Stimulated activated CD4-positive, alpha-beta T cell treated with anti-CD3 and anti-CD28 coated beads, Interleukin-12 subunit alpha, Interleukin-12 subunit beta, amount 100 ng/mL, for 4 hours (primary cell): ENCODE measurements around the gene FCRLB.
"Not testable (repeated sequence)": the region's sequence is repeated elsewhere in the genome, so short reads cannot be mapped to it uniquely, and the experiment has no call there.

Experiments used
- DNase-seq: peaks from one replicate; pipeline ENCODE4 v3.0.0-alpha.2; 2020

The FCRLB gene

DNA sequence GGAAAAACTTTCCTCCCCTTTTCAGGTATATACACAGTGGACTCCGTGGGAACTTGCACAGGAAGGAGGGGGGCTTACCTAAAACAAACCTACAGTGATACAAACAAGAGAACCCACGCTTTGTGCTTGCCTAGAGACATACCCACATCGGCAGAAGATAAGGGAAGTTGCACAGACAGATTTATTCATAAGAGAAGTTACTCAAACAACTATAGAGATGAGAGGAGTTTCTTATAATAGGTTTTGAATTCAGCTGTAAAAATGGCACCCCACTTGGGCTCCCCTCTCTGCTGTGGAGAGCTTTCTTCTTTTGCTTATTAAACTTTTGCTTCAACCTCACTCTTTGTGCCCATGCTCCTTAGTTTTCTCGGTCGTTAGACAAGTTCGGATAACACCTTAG is 26.5 kb downstream of the FCRLB start:
- no peak for DNase-seq

DNA sequence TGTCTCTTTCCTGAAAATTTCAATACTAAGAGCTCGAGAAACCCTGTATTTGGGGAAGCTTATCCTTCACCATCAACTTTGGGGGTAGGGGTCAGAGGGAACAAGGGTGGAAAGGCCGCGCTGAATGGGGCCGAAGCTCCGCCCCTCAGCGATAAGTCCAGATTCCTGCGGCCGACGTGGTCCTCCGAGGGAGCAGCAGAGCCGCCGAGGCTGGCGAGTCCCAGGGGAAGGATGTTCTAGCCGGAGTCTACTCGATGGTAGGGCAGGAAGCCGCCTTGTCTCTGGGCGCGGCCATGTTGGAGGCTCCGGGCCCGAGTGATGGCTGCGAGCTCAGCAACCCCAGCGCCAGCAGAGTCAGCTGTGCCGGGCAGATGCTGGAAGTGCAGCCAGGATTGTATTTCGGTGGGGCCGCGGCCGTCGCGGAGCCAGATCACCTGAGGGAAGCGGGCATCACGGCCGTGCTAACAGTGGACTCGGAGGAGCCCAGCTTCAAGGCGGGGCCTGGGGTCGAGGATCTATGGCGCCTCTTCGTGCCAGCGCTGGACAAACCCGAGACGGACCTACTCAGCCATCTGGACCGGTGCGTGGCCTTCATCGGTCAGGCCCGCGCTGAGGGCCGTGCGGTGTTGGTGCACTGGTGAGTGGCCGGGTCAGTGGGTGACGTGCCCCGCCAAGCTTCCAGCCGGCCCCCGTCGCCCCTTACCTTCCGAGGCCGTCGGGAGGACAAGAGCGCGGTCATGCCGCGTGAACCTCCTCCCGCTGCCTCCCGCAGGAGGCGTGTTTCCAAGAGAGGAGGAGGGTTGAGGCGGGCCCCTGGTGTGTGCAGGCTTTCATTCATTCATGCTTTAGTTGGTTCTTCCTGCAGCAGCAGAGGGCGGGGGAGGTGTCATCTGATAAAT is 28.4 kb downstream of the FCRLB start, which contains the start of gene DUSP12:
Gene DUSP12 (plus strand): TSS at position 278 of the 899 bp plus-strand sequence. CDS start 16 bp downstream, at position 294.
- DNase-seq = peak; percentile 82

DNA sequence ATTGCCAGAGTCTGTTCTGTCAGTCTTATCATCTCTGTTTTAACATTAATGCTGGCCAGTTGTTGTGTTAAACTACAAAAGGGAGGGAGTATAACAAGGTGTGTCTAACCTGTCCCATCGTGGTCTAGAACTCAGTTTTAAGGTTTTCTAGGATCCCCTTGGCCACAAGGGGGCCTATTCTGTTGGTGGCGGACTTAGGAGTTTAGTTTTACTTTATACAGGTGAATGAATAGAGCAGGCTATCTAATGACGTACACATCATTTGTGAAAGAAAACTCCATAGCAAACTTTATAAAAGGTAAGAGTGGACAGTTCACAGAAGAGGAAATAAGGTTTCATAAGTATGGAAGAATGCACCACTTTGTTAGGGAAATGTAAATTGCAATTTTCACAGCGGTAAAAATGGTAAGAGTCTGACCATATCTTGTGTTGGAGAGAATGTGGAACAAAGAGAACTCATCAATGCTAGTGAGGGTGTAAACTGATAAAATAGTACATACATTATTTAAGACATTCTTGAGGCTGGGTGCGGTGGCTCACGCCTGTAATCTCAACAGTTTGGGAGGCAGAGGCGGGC is 42.3 kb downstream of the FCRLB start:
- DNase-seq = no peak

DNA sequence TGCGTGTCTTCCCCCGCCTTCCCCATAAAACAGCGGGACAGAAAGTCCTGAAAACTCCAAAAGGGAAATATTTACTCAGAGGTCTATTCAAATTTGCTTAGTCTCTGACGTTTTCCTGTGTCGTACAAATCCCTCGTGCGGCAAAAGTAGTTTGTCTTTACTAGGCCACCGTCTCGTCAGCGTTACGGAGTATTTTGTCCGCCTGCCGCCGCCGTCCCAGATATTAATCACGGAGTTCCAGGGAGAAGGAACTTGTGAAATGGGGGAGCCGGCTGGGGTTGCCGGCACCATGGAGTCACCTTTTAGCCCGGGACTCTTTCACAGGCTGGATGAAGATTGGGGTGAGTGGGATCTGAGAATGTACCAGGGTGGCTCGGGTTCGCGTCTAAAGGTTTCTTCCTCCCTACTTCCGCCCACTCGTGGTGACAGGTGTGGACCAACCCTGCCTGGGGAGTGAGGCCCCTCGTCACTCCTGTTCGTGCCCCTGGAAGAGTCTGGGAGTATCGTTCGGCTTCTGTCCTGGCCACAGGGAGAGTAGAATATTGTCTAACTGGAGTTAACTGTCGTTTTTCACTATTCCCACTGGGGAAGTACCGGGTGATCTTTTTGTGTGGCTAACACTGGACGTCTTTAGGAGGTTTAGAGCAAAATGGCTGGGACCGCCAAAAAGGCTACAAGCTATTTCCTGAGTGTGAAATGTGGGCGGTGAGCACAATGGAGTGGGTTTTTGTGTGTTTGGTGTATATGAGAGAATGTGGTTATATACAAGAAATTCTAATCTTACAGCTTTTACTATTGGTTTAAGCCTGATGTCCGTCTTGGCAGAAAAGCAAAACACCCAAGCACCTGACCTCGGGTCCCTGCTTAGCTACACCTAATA is 45.0 kb downstream of the FCRLB start, which contains the start of gene ATF6:
Gene ATF6 (plus strand): TSS at position 219 of the 880 bp plus-strand sequence. CDS start 41 bp downstream, at position 260.
- peak; percentile 72 for DNase-seq

DNA sequence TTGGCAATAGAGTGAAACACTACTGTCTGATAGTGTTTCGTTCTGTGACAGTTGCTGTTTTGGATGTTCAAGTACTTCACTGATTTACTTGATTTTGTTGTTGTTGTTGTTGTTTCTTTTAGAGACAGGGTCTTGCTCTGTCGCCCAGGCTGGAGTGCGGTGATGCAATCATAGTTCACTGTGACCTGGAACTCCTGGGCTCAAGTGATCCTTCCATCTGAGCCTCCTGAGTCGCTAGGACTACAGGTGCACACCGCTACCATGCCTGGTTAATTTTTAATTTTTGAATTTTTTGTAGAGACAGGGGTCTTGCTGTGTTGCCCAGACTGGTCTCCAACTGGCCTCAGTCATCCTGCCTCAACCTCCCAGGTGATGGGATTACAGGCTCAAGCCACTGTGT is 47.1 kb downstream of the FCRLB start:
- no peak for DNase-seq

DNA sequence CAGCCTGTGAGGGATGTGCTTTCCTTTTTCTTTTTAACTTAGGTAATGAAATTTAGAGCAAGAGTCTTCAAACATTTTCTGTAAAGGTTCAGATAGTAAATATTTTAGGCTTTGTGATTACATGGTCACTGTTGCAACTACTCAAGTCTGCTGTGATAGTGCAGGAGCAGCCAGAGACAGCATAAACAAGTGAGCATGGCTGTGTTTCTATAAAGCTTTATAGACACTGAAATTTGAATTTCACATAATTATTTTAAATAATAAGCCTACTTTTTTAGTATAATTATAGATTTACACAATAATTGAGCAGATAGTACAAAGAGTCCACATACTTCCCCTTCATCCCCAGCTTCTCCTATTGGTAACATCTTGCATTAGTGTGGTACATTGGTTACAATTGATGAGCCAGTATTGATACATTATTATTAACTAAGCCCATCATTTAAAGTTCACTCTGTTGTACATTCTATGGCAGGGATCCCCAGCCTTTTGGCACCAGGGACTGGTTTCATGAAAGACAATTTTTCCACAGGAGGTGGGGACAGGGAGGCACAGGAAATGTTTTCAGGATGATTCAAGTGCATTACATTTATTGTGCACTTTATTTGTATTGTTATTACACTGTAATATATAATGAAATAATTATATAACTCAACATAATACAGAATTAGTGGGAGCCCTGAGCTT is 47.8 kb downstream of the FCRLB start:
- no peak for DNase-seq

DNA sequence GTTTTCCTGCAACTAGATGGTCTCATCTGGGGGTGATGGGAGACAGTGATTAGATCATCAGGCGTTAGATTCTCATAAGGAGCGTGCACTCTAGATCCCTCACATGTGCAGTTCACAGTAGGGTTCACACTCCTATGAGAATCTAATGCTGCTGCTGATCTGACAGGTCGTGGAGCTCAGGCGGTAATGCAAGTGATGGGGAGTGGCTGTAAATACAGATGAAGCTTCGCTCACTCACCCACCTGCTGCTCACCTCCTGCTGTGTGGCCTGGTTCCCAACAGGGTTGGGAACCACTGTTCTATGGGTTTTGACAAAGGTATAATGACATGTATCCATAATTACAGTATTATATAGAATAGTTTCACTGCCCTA is 48.3 kb downstream of the FCRLB start:
- not testable (repeated sequence) for DNase-seq

DNA sequence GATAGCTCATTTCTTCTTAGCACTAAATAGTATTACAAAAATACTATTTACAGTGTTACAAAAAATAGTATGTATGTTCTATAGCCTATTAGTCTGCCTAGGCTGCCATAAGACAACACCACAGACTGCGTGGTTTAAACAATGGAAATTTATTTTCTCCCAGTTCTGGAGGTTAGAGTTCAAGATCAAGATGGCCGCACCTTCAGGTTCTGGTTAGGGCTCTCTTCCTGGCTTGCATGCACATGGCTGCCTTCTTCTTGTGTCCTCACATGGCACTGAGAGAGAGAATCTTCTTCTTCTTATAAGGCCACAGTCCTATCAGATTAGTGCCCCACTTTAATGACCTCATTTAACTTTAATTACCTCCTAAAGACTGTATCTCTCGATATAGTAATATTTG is 48.9 kb downstream of the FCRLB start:
- no peak for DNase-seq

DNA sequence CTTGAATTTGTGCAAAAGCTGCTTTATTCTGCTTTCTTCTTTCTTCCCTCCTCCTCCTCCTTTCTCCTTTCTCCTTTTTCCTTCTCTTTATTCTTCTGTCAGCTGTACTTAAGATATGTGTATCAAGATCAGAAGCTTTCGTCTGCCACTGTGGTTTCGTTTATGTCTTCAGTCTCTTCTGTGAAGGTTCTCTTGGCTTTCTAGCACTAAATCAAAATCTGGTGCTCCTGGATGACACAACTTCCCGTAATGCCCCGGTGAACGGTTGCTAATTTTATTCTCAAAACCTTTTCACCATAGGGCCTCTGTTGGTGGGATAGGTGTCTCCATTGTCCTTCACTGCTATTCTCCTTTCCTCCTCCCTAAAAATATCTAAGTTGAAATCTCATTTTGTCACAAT is 49.8 kb downstream of the FCRLB start:
- no peak for DNase-seq

DNA sequence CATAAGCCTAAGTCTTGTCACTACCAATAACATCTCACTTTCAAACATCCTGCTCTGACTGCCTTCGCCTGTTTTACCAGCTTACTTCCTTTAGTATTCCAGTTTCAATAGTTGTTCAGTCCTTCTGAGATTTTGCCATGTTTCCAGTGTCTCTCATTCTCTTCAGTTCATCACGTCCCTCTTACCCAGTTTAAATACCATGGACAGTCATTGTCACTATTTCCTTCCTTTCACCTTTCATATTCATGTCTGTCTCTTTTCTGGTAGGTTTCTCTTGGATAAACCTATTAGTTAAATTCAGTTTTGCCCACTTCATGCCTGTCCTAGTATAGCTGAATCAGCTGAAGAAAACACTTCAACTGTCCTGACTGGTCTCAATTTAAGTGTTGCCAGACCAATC is 50.6 kb downstream of the FCRLB start:
- no peak for DNase-seq

DNA sequence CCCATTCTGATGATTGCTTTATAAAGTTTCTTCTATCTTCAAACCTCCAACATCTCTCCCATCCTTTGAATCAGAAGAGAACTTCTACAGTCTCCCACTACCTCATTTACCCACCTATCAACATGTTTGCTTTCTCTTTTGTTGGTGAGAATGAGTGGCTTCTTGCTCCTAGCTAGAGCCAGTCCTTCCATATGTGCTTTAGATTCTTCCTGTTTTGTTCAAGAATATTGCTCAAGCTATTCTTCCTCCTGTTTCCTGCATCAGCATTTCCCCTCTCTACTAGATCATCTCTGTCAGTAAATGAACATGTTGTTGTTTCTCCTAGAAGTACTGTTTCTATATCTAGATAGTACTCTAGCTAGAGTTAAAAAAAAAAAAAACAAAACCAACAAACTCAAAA is 51.1 kb downstream of the FCRLB start:
- no peak for DNase-seq

DNA sequence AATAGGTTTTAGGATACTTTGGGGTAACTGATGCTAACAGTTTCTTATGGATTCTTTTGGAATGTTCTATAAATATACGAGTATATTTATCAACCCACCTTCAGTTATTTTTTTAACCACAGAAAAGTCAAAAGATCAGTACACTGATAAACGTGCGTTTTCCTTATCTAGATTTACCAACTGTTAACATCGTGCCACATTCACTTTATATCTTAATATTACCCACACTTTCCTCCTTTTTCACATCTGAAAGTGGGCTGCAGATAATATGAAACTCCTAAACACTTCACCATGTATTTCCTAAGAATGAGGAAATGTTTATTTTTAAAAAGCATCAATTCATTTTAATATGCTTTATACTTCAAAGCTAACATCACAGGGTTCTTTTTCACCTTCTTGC is 52.4 kb downstream of the FCRLB start:
- no peak for DNase-seq

DNA sequence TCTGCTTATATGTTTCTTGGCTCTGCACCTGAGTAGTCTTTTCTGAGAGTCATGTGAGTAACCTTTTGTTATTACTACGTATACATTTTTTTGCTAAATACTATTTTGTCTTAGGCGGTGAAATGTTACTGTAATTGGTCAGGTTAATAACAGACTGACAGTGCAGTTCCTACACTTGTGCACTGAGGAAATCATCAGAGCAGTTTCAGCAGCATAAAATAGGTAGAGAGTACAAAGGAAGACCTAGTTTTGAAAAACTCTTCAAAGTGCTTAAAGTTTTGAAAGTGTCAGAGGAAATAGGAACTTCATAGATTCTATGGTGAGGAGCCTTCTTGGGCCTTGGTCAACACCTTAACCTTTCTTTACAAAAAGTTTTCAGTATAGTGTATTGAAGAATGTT is 55.9 kb downstream of the FCRLB start:
- DNase-seq = no peak
